SH-SY5Y (cell line): ENCODE results near the gene PCSK5.

ENCODE experiments used
- GATA2 ChIP-seq: IDR thresholded peaks from 2 replicates; pipeline ENCODE4 v1.6.1; 2011; ENCODE audit warnings: mild to moderate bottlenecking, low read depth, low read length
- GATA3 ChIP-seq: IDR thresholded peaks from 2 replicates; pipeline ENCODE4 v1.6.1; 2011; ENCODE audit warnings: low read depth, mild to moderate bottlenecking, low read length, moderate library complexity

DNA sequence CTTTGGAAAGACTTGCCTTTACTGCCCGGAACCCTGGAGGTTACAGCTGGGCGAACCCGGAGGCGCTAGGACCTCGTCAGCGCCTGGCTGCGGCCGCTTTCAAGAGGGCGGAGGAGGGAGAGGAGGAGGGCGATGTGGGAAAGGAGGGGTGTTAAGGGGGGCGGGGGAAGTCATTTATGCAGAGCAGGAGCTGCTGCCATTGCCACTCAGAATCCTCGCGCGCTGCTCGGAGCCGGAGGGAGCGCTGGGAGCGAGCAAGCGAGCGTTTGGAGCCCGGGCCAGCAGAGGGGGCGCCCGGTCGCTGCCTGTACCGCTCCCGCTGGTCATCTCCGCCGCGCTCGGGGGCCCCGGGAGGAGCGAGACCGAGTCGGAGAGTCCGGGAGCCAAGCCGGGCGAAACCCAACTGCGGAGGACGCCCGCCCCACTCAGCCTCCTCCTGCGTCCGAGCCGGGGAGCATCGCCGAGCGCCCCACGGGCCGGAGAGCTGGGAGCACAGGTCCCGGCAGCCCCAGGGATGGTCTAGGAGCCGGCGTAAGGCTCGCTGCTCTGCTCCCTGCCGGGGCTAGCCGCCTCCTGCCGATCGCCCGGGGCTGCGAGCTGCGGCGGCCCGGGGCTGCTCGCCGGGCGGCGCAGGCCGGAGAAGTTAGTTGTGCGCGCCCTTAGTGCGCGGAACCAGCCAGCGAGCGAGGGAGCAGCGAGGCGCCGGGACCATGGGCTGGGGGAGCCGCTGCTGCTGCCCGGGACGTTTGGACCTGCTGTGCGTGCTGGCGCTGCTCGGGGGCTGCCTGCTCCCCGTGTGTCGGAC lies at the start of gene PCSK5:
- no peak for TF ChIP-seq GATA3
- TF ChIP-seq GATA2, result no peak
